Activated CD8-positive, alpha-beta T cell treated with anti-CD3 and anti-CD28 coated beads for 36 hours (primary cell): ENCODE results near the gene MAPK12. TPM values are rescaled to one million over a fixed set of nuclear protein-coding genes. Genes with fewer than 3 reads are reported as not detected.

Experiments used
- ATAC-seq: fragments of 200-7000 bp; cut with Tn5 transposase; one replicate; pipeline ENCODE4 v1.10.0; 2021; ENCODE audit warnings: mild to moderate bottlenecking, moderate library complexity
- CTCF ChIA-PET: fragments of 350-600 bp; sonication (Branson Sonifier 250); formaldehyde crosslinking; loops from one replicate; lab custom pipeline; 2021; ENCODE audit warnings: antibody characterized with exemption; lab: Charles Lee
- POLR2A ChIA-PET: fragments of 350-600 bp; sonication (Branson Sonifier 250); formaldehyde crosslinking; loops from one replicate; lab custom pipeline; 2021; ENCODE audit warnings: antibody characterized with exemption; lab: Charles Lee
- DNase-seq: peaks from one replicate; pipeline ENCODE4 v3.0.0-alpha.2; 2020
- H3K27ac Mint-ChIP-seq: one replicate; pipeline ENCODE4 v1.8.0; 2021; ENCODE audit warnings: mild to moderate bottlenecking, mixed read lengths
- H3K27me3 Mint-ChIP-seq: one replicate; pipeline ENCODE4 v1.8.0; 2021; ENCODE audit warnings: mixed read lengths
- H3K36me3 Mint-ChIP-seq: one replicate; pipeline ENCODE4 v1.8.0; 2021; ENCODE audit warnings: low read depth, mixed read lengths
- H3K4me1 Mint-ChIP-seq: one replicate; pipeline ENCODE4 v1.8.0; 2021; ENCODE audit warnings: low read depth, mixed read lengths
- H3K4me3 Mint-ChIP-seq: one replicate; pipeline ENCODE4 v1.8.0; 2021; ENCODE audit warnings: mild to moderate bottlenecking, moderate library complexity, mixed read lengths
- H3K9me3 Mint-ChIP-seq: one replicate; pipeline ENCODE4 v1.8.0; 2021; ENCODE audit warnings: mixed read lengths
- CTCF ChIP-seq: fragments of 200-600 bp; IDR thresholded peaks from one replicate; pipeline ENCODE4 v1.8.0; 2022; ENCODE audit warnings: antibody characterized with exemption, mild to moderate bottlenecking
- intact Hi-C: fragments of 100-400 bp; cut with micrococcal nuclease; formaldehyde crosslinking; loops from one replicate; pipeline ENCODE4 v1.10.0; 2022
- total RNA-seq, 2 experiments: library from RNA; stranded (reverse); gene quantifications; one replicate each; pipeline ENCODE4 v1.2.3, GENCODE V29; 2021

Gene MAPK12
- total RNA-seq, 2 experiments from 2014 or later, result 7.9 to 9.2 TPM

GRCh38 chr22:50250555-50251476 lies 10.7 kb downstream of the MAPK12 start, which contains the start of gene HDAC10:
Gene HDAC10, minus strand, starts transcription at chr22:50251265. Its CDS starts 233 bp downstream, at chr22:50251032.
- ChIA-PET CTCF (interaction anchor here (1.0 to 3.3 kb wide), 15 partner anchors 8 to 371 kb away, joined by 3 to 33 read pairs (median 5); partner anchors contain the start of genes DENND6B, MAPK12 and SCO2), POLR2A (interaction anchor here (0.6 to 3.1 kb wide), 10 partner anchors 11 to 274 kb away, joined by 3 to 13 read pairs (median 3); partner anchors contain the start of genes LMF2, NCAPH2 and SCO2)
- H3K4me1 Mint-ChIP-seq, result peaks cover 15% of the 10 kb centered on the region
- peak within 1 kb of the TSS; percentile 81 for H3K27ac Mint-ChIP-seq
- TF ChIP-seq CTCF, result no peak
- peak within 1 kb of the TSS; percentile 85 for H3K4me3 Mint-ChIP-seq
- DNase-seq (peak; percentile 90), ATAC-seq (peak; percentile 89)
- intact Hi-C loops, result loop anchor here (5.0 kb wide), 1 partner anchor 91 kb away; the partner anchor contains the start of gene PPP6R2
- H3K27me3 Mint-ChIP-seq, result no peaks in the 10 kb centered on the region
- H3K36me3 Mint-ChIP-seq, result peaks cover 9% of the 10 kb centered on the region
- H3K9me3 Mint-ChIP-seq, result no peaks in the 10 kb centered on the region

- H3K4me3 Mint-ChIP-seq, result peak overlapping the region; percentile 85
- ChIA-PET POLR2A (interaction anchor here (0.6 to 3.1 kb wide), 8 partner anchors 11 to 275 kb away, joined by 3 to 13 read pairs (median 3); partner anchors contain the start of genes LMF2, NCAPH2 and SCO2), CTCF (interaction anchor here (1.0 to 3.3 kb wide), 7 partner anchors 10 to 275 kb away, joined by 3 to 33 read pairs (median 6); partner anchors contain the start of genes MAPK12 and SCO2)
- no peak overlapping the region for H3K27ac Mint-ChIP-seq
- intact Hi-C loops, result loop anchor here (5.0 kb wide), 1 partner anchor 92 kb away; the partner anchor contains the start of gene PPP6R2
- no peaks in the 10 kb centered on the region for H3K27me3 Mint-ChIP-seq
- H3K4me1 Mint-ChIP-seq, result peaks cover 18% of the 10 kb centered on the region
- DNase-seq (no peak), ATAC-seq (no peak)
- H3K9me3 Mint-ChIP-seq, result no peaks in the 10 kb centered on the region
- no peak for TF ChIP-seq CTCF
- peaks cover 11% of the 10 kb centered on the region for H3K36me3 Mint-ChIP-seq
These were observed 11.3 kb downstream of the MAPK12 start for GRCh38 chr22:50250249-50250554.

GRCh38 chr22:50249341-50250248 lies 11.9 kb downstream of the MAPK12 start:
- CTCF ChIA-PET, result interaction anchor here (1.3 to 2.0 kb wide), 2 partner anchors 13 to 249 kb away, joined by 4 to 6 read pairs; no protein-coding TSS in a partner anchor
- Mint-ChIP-seq H3K27ac (no peak overlapping the region), H3K36me3 (peaks cover 13% of the 10 kb centered on the region), H3K4me1 (peaks cover 20% of the 10 kb centered on the region), H3K27me3 (no peaks in the 10 kb centered on the region), H3K4me3 (peak overlapping the region; percentile 85), H3K9me3 (no peaks in the 10 kb centered on the region)
- POLR2A ChIA-PET, result interaction anchor here (1.3 to 2.6 kb wide), 3 partner anchors 10 to 93 kb away, joined by 3 to 7 read pairs (median 5); no protein-coding TSS in a partner anchor
- TF ChIP-seq CTCF, result no peak
- ATAC-seq (no peak), DNase-seq (no peak)
- intact Hi-C loops, result loop anchor here (5.0 kb wide), 1 partner anchor 93 kb away; the partner anchor contains the start of gene PPP6R2

- no peaks in the 10 kb centered on the region for H3K27me3 Mint-ChIP-seq
- DNase-seq (no peak), ATAC-seq (no peak)
- H3K27ac Mint-ChIP-seq, result no peak overlapping the region
- no peak overlapping the region for H3K4me3 Mint-ChIP-seq
- peaks cover 18% of the 10 kb centered on the region for H3K36me3 Mint-ChIP-seq
- no peaks in the 10 kb centered on the region for H3K9me3 Mint-ChIP-seq
- intact Hi-C loops, result no loop called here
- no peak for TF ChIP-seq CTCF
- CTCF ChIA-PET, result no interaction called here
- POLR2A ChIA-PET, result interaction anchor here (1.1 kb wide), 1 partner anchor 58 kb away, joined by 3 read pairs; no protein-coding TSS in a partner anchor
- H3K4me1 Mint-ChIP-seq, result peaks cover 20% of the 10 kb centered on the region
These were observed 13.0 kb downstream of the MAPK12 start for GRCh38 chr22:50248196-50249081.
